AG04450 (cell line): Measurements from ENCODE around the gene HIGD2A. TPM values are rescaled to one million over a fixed set of nuclear protein-coding genes. Genes with fewer than 3 reads are reported as not detected.

ENCODE experiments used
- CTCF ChIA-PET: fragments of 300-600, 350-600 bp; formaldehyde crosslinking; extraction: SDS; loops from one replicate; lab custom pipeline; 2022; ENCODE audit warnings: antibody characterized with exemption, inconsistent platforms; lab: Charles Lee
- POLR2A ChIA-PET: fragments of 350-600 bp; formaldehyde crosslinking; extraction: SDS; loops from one replicate; lab custom pipeline; 2021; ENCODE audit warnings: antibody characterized with exemption, inconsistent platforms; lab: Yijun Ruan, JAX
- DNase-seq: peaks from one replicate; pipeline ENCODE4 v3.0.0-alpha.2; 2011; ENCODE audit warnings: low read depth, low spot score
- H3K27ac ChIP-seq: one replicate; pipeline ENCODE4 v1.5.1; 2012; ENCODE audit warnings: low read depth, low read length, control low read depth
- H3K27me3 ChIP-seq: one replicate; pipeline ENCODE4 v1.6.0; 2012; ENCODE audit warnings: low read length; ENCODE audit not compliant: control insufficient read depth, insufficient read depth
- H3K4me3 ChIP-seq: 2 replicates; pipeline ENCODE4 v1.5.1; 2011; ENCODE audit warnings: mild to moderate bottlenecking, low read depth, low read length, control low read depth
- H3K9me3 ChIP-seq: 2 replicates; pipeline ENCODE4 v1.5.1; 2012; ENCODE audit warnings: low read length; ENCODE audit not compliant: control insufficient read depth, insufficient read depth
- polyA plus RNA-seq: library from polyadenylated mRNA; depleted of rRNA; stranded (reverse); fragments of >200 nt; gene quantifications from 2 replicates; pipeline ENCODE4 v1.2.3, GENCODE V29; 2011
- TF ChIP-seq, protein P1 (sequence below): IDR thresholded peaks from 2 replicates; pipeline ENCODE4 v1.5.1; 2011; ENCODE audit warnings: low read depth, low read length, control low read depth, inconsistent platforms

The HIGD2A gene
- polyA plus RNA-seq, 1 experiment = 71.4 TPM

DNA sequence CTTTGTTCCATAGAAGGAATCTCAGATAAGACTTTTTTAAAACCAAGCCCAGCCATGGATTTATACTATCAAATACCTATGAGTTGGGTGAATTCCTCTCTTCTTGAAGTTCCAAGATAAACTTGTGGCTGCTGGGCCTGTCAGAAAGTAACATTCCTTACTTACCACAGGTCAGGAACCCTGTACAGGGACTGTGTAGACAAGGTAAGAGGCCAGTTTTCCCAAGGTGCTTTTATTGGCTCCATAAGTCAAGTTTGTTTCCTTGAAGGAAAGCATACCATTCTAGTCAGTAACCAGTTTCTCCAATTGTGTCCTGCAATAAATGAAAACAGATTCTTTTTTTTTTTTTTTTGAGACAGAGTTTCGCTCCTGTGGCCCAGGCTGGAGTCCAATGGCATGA, 36.6 kb downstream of the HIGD2A start:
- peaks cover 4% of the 10 kb centered on the region; the same call in 1 of the 2 replicates for H3K9me3 ChIP-seq
- no peak for DNase-seq
- no peak overlapping the region for H3K4me3 ChIP-seq
- no peak overlapping the region for H3K27ac ChIP-seq
- ChIA-PET CTCF (interaction anchor here (0.8 to 3.5 kb wide), 2 partner anchors 9 to 23 kb away, joined by 4 to 28 read pairs; partner anchors contain the start of genes CLTB and FAF2), POLR2A (no interaction called here)
- TF ChIP-seq, protein P1, sequence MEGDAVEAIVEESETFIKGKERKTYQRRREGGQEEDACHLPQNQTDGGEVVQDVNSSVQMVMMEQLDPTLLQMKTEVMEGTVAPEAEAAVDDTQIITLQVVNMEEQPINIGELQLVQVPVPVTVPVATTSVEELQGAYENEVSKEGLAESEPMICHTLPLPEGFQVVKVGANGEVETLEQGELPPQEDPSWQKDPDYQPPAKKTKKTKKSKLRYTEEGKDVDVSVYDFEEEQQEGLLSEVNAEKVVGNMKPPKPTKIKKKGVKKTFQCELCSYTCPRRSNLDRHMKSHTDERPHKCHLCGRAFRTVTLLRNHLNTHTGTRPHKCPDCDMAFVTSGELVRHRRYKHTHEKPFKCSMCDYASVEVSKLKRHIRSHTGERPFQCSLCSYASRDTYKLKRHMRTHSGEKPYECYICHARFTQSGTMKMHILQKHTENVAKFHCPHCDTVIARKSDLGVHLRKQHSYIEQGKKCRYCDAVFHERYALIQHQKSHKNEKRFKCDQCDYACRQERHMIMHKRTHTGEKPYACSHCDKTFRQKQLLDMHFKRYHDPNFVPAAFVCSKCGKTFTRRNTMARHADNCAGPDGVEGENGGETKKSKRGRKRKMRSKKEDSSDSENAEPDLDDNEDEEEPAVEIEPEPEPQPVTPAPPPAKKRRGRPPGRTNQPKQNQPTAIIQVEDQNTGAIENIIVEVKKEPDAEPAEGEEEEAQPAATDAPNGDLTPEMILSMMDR = no peak
- H3K27me3 ChIP-seq = no peaks in the 10 kb centered on the region

DNA sequence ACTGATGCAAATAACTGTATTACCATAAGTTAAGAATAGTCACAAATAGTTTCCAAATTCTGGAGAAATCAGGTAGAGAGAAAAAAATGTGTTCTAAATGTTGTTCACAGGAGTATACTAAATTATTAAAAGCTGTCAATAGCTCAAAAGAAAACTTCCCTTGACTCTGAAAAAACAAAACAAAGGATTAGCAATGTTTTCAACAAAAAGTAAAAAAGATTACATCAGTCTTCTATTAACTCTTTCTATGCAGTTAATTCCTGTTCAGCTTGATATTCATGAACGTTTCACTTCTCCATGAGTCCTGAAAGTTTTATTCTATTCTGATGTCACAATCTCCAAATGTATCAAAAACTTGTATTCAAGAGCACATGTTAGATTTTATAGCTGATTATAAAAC, 37.2 kb downstream of the HIGD2A start:
- no peaks in the 10 kb centered on the region for H3K27me3 ChIP-seq
- no peak overlapping the region for H3K27ac ChIP-seq
- ChIA-PET CTCF (interaction anchor here (0.8 to 3.5 kb wide), 2 partner anchors 9 to 22 kb away, joined by 4 to 28 read pairs; partner anchors contain the start of genes CLTB and FAF2), POLR2A (no interaction called here)
- peaks cover 4% of the 10 kb centered on the region; the same call in 1 of the 2 replicates for H3K9me3 ChIP-seq
- TF ChIP-seq, protein P1 = no peak
- H3K4me3 ChIP-seq = no peak overlapping the region
- DNase-seq = no peak

DNA sequence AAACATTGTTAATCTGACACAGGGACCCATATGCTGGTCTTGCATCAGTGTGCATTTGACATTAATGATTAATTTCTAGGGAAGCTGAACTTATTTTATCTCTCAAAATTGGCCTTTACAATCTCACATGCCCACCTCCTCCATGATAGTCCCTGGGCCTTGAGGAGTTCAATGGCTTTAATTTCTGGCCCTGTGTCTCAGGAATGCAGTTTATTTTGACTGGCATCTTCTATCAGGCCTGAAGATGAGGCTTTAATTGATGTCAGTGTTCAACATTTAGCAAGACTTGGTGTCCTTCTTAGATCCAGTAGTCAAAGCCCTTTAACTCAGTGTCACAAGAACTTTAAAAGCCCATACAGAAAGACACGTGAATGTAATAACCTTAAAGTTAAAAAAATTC, 38.3 kb downstream of the HIGD2A start:
- POLR2A ChIA-PET = interaction anchor here (0.8 kb wide), 1 partner anchor 15 kb away, joined by 4 read pairs; no protein-coding TSS in a partner anchor
- TF ChIP-seq, protein P1 = no peak
- Histone ChIP-seq H3K27ac (no peak overlapping the region), H3K4me3 (no peak overlapping the region), H3K27me3 (no peaks in the 10 kb centered on the region), H3K9me3 (peaks cover 4% of the 10 kb centered on the region; the same call in 1 of the 2 replicates)
- no peak for DNase-seq
- CTCF ChIA-PET = interaction anchor here (0.6 to 3.5 kb wide), 2 partner anchors 12 to 21 kb away, joined by 5 to 28 read pairs; partner anchors contain the start of gene FAF2

GRCh38 chr5:176427971-176428370, 39.4 kb downstream of the HIGD2A start:
- CTCF ChIA-PET = interaction anchor here (0.5 to 3.5 kb wide), 4 partner anchors 11 to 266 kb away, joined by 3 to 28 read pairs (median 4); partner anchors contain the start of gene FAF2
- DNase-seq = no peak
- Histone ChIP-seq H3K9me3 (peaks cover 4% of the 10 kb centered on the region; the same call in 1 of the 2 replicates), H3K27ac (no peak overlapping the region), H3K4me3 (no peak overlapping the region), H3K27me3 (no peaks in the 10 kb centered on the region)
- POLR2A ChIA-PET = no interaction called here
- TF ChIP-seq, protein P1 = no peak

DNA sequence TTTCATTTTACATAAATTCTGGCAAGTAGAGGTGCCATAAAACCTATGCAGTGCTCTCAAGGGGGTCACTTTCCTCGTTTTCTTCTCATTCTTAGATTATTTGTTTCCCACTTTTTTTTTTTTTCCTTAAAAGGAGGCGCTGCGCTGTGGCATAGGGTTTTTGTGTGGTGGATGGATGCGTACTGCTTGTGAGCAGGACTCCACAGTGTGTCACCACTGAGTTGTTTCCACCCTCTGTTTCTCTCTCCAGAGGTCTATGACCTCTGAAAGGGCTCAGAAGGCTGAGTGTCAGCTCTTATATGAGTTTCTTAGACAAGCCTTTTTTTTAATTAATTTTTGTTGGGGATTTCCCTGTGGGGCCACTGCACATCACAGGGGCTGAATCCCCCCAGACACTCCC, 41.4 kb downstream of the HIGD2A start:
- TF ChIP-seq, protein P1 = no peak
- POLR2A ChIA-PET = no interaction called here
- Histone ChIP-seq H3K27me3 (no peaks in the 10 kb centered on the region), H3K4me3 (no peak overlapping the region), H3K27ac (no peak overlapping the region), H3K9me3 (peaks cover 4% of the 10 kb centered on the region; the same call in 1 of the 2 replicates)
- DNase-seq = no peak
- CTCF ChIA-PET = interaction anchor here (1.1 kb wide), 1 partner anchor 18 kb away, joined by 3 read pairs; no protein-coding TSS in a partner anchor
